Naive thymus-derived CD8-positive, alpha-beta T cell (primary cell): ENCODE measurements around the gene CACNA1C. TPM values are rescaled to one million over a fixed set of nuclear protein-coding genes. Genes with fewer than 3 reads are reported as not detected.
A peak's percentile ranks its signal among the peaks of the same experiment; 100 is the strongest.

Experiments used
- ATAC-seq, 2 donors: fragments of 150-1000 bp; cut with Tn5 transposase in 1 of 2; sonication (Bioruptor Pico), chemical (Tn5 transposase) in 1 of 2; 1 replicate in 1 of 2; 2 replicates in 1 of 2; pipeline ENCODE4 v1.10.0; 2021; ENCODE audit warnings: mild to moderate bottlenecking in 2 of 2, moderate library complexity in 2 of 2
- POLR2A ChIA-PET: fragments of 350-600 bp; sonication (Branson Sonifier 250); formaldehyde crosslinking; loops from one replicate; lab custom pipeline; 2021; ENCODE audit warnings: antibody characterized with exemption; lab: Charles Lee
- DNase-seq, 10 donors: peaks; one replicate each; pipeline versions ENCODE4 v3.0.0 to v3.0.0-alpha.2; 2020 to 2022
- H3K27ac Mint-ChIP-seq, 10 donors: one replicate each; pipeline ENCODE4 v1.8.0; 2020 to 2022; ENCODE audit warnings: mild to moderate bottlenecking in 10 of 10, mixed read lengths in 10 of 10, moderate library complexity in 4 of 10, inconsistent platforms in 1 of 10
- H3K27me3 Mint-ChIP-seq, 5 donors: one replicate each; pipeline ENCODE4 v1.8.0; 2021 to 2022; ENCODE audit warnings: mixed read lengths in 5 of 5
- H3K36me3 Mint-ChIP-seq, 3 donors: one replicate each; pipeline ENCODE4 v1.8.0; 2020 to 2022; ENCODE audit warnings: mixed read lengths in 3 of 3, mild to moderate bottlenecking in 2 of 3, inconsistent platforms in 1 of 3
- H3K4me1 Mint-ChIP-seq, 4 donors: one replicate each; pipeline ENCODE4 v1.8.0; 2021 to 2022; ENCODE audit warnings: mixed read lengths in 4 of 4
- H3K4me3 Mint-ChIP-seq, 10 donors: one replicate each; pipeline ENCODE4 v1.8.0; 2020 to 2022; ENCODE audit warnings: mild to moderate bottlenecking in 10 of 10, mixed read lengths in 10 of 10, moderate library complexity in 6 of 10, inconsistent platforms in 1 of 10
- H3K9me3 Mint-ChIP-seq, 9 donors: one replicate each; pipeline ENCODE4 v1.8.0; 2020 to 2022; ENCODE audit warnings: mixed read lengths in 9 of 9, mild to moderate bottlenecking in 3 of 9, inconsistent platforms in 1 of 9, moderate library complexity in 1 of 9
- polyA plus RNA-seq, 3 donors: library from polyadenylated mRNA; unstranded; fragments of 300-500 nt; fragmentation: Illumina TruSeq; gene quantifications; one replicate each; pipeline ENCODE4 v1.2.3, GENCODE V29; 2021
- total RNA-seq, 8 experiments: library from RNA in 2 of 8; stranded (reverse) in 2 of 8; gene quantifications; one replicate each; pipeline ENCODE4 v1.2.3 and lab custom pipeline; 2021 to 2026

Gene CACNA1C
- total and polyA plus RNA-seq, 5 experiments from 2014 or later = 0.05 to 0.21 (median 0.16) TPM

DNA sequence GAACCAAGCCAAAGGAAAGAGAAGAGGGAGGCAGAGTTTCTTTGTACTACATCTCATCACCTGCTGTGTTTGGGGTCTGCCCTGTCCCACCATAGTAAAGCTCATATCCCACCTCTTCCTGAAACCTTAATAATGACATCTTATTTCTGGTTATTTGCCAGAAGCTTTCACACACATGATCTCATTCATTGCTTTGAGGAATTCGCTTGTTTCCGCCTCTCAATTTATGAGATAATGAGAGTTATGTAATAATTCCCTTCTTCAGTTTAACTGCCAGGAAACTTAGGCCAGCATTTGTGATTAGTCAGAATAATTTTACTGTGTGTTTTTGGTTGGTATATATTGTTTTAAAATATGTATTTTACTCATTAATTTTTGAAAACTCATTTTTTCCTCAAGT lies 205.2 kb downstream of the CACNA1C start:
- no peaks in the 10 kb centered on the region for H3K36me3 Mint-ChIP-seq
- H3K4me3 Mint-ChIP-seq = no peak overlapping the region
- H3K27me3 Mint-ChIP-seq = no peaks in the 10 kb centered on the region
- no peak for ATAC-seq
- peaks cover 6 to 16% (median 13%) of the 10 kb centered on the region in 4 donors for H3K4me1 Mint-ChIP-seq
- H3K9me3 Mint-ChIP-seq = peaks cover 0 to 6% (median 0%) of the 10 kb centered on the region in 9 donors
- DNase-seq = no peak
- POLR2A ChIA-PET = no interaction called here
- no peak overlapping the region for H3K27ac Mint-ChIP-seq

GRCh38 chr12:2259369-2259768 lies 206.6 kb downstream of the CACNA1C start:
- ATAC-seq (peak in 1 of 2 donors; percentile 58), DNase-seq (peak in 3 of 10 donors; percentile 4 to 21 (median 19))
- peak overlapping the region in 8 of 10 donors; percentile 8 to 80 (median 72) for H3K27ac Mint-ChIP-seq
- POLR2A ChIA-PET = no interaction called here
- peaks cover 0 to 6% (median 0%) of the 10 kb centered on the region in 9 donors for H3K9me3 Mint-ChIP-seq
- H3K4me3 Mint-ChIP-seq = peak overlapping the region in 9 of 10 donors; percentile 7 to 53 (median 40)
- H3K36me3 Mint-ChIP-seq = no peaks in the 10 kb centered on the region
- peaks cover 6 to 16% (median 13%) of the 10 kb centered on the region in 4 donors for H3K4me1 Mint-ChIP-seq
- H3K27me3 Mint-ChIP-seq = no peaks in the 10 kb centered on the region

GRCh38 chr12:2260441-2260840 lies 207.7 kb downstream of the CACNA1C start:
- Mint-ChIP-seq H3K4me1 (peaks cover 6 to 16% (median 13%) of the 10 kb centered on the region in 4 donors), H3K27ac (peak overlapping the region in 2 of 10 donors; percentile 61 to 79), H3K4me3 (no peak overlapping the region), H3K27me3 (no peaks in the 10 kb centered on the region), H3K36me3 (no peaks in the 10 kb centered on the region), H3K9me3 (peaks cover 0 to 6% (median 0%) of the 10 kb centered on the region in 9 donors)
- no peak for DNase-seq
- POLR2A ChIA-PET = no interaction called here
- no peak for ATAC-seq

- H3K4me1 Mint-ChIP-seq = peaks cover 6 to 16% (median 13%) of the 10 kb centered on the region in 4 donors
- H3K27ac Mint-ChIP-seq = no peak overlapping the region
- no peak overlapping the region for H3K4me3 Mint-ChIP-seq
- DNase-seq (peak in 1 of 10 donors; percentile 22), ATAC-seq (no peak)
- no peaks in the 10 kb centered on the region for H3K27me3 Mint-ChIP-seq
- no peaks in the 10 kb centered on the region for H3K36me3 Mint-ChIP-seq
- POLR2A ChIA-PET = no interaction called here
- no peaks in the 10 kb centered on the region for H3K9me3 Mint-ChIP-seq
Observed at GRCh38 chr12:2261708-2262107, 208.9 kb downstream of the CACNA1C start.

GRCh38 chr12:2262449-2262848 lies 209.7 kb downstream of the CACNA1C start:
- no peak for ATAC-seq
- POLR2A ChIA-PET = no interaction called here
- Mint-ChIP-seq H3K27ac (no peak overlapping the region), H3K9me3 (no peaks in the 10 kb centered on the region), H3K4me3 (no peak overlapping the region), H3K36me3 (no peaks in the 10 kb centered on the region), H3K27me3 (no peaks in the 10 kb centered on the region), H3K4me1 (peaks cover 6 to 16% (median 13%) of the 10 kb centered on the region in 4 donors)
- peak in 1 of 10 donors; percentile 31 for DNase-seq

- DNase-seq (no peak), ATAC-seq (no peak)
- H3K27ac Mint-ChIP-seq = no peak overlapping the region
- H3K4me1 Mint-ChIP-seq = peaks cover 4 to 13% (median 12%) of the 10 kb centered on the region in 4 donors
- H3K9me3 Mint-ChIP-seq = no peaks in the 10 kb centered on the region
- no peak overlapping the region for H3K4me3 Mint-ChIP-seq
- no peaks in the 10 kb centered on the region for H3K27me3 Mint-ChIP-seq
- H3K36me3 Mint-ChIP-seq = no peaks in the 10 kb centered on the region
- POLR2A ChIA-PET = no interaction called here
Observed at GRCh38 chr12:2263901-2264300, 211.1 kb downstream of the CACNA1C start.

DNA sequence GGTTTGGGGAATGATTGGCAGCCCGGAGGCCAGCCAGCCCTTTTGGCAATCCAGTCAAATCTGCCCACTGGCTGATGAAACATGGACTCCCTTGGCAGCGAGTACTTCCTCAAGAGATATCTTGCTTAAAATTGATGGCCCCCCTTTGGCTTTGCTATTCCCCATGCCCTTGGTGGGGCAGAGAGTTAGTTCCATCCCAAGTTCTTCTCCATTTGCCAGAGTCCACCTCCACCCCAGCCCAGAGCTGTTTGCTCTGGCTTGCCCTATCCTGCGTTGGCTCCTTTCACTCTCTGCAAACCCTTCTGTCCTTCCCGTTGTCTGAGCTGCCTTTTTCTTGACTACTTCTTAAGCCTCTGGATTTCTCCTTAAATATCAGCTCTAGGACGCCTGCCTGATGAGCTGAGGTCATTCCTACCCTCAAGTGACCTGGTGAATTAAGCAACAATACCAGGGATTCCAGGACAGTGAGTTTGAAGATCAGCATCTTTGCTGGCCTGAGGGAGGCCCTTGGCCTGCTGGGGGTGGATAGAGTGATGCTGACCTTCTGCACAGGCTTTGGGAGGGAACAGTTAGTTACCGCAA lies 212.0 kb downstream of the CACNA1C start:
- no peaks in the 10 kb centered on the region for H3K36me3 Mint-ChIP-seq
- no peaks in the 10 kb centered on the region for H3K27me3 Mint-ChIP-seq
- POLR2A ChIA-PET = no interaction called here
- no peaks in the 10 kb centered on the region for H3K9me3 Mint-ChIP-seq
- H3K4me1 Mint-ChIP-seq = peaks cover 0 to 5% (median 3%) of the 10 kb centered on the region in 4 donors
- no peak overlapping the region for H3K4me3 Mint-ChIP-seq
- H3K27ac Mint-ChIP-seq = no peak overlapping the region
- DNase-seq = no peak
- no peak for ATAC-seq

DNA sequence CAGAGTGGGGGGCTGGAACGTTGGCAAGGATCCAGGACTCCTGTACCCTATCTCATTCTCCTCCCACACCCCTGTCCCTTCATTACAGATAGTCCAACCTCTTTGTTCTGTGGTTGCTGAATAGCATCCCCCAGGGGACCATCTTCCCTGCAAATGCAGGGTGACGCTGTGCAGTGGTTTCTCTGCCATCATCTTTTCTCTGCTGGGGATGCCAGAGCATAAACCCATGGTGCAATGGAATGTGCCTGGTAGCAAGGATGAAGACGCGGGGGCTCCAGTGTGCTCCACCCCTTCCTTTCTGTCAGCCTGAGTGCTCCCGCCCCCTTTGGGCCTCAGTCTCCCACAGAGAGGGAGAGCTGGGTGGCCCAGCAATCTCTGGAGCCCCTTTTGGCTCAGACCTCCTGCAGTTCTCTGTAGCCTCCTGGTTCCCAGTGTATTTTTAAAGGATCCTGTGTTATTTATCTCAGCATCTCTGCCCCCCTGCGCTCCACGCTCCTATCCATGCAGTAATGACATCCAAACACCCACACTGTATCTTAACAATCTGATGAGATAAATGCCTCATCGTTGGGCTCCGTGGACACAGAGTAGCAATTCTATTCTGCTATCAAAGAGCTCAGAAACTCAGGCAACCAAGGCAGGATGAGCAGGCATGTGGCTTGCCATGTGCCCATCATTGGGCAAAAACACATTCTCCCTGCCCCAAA lies 212.8 kb downstream of the CACNA1C start:
- Mint-ChIP-seq H3K36me3 (no peaks in the 10 kb centered on the region), H3K9me3 (no peaks in the 10 kb centered on the region), H3K4me3 (no peak overlapping the region), H3K4me1 (no peaks in the 10 kb centered on the region), H3K27ac (peak overlapping the region in 2 of 10 donors; percentile 7 to 52), H3K27me3 (no peaks in the 10 kb centered on the region)
- ATAC-seq (no peak), DNase-seq (no peak)
- POLR2A ChIA-PET = no interaction called here

DNA sequence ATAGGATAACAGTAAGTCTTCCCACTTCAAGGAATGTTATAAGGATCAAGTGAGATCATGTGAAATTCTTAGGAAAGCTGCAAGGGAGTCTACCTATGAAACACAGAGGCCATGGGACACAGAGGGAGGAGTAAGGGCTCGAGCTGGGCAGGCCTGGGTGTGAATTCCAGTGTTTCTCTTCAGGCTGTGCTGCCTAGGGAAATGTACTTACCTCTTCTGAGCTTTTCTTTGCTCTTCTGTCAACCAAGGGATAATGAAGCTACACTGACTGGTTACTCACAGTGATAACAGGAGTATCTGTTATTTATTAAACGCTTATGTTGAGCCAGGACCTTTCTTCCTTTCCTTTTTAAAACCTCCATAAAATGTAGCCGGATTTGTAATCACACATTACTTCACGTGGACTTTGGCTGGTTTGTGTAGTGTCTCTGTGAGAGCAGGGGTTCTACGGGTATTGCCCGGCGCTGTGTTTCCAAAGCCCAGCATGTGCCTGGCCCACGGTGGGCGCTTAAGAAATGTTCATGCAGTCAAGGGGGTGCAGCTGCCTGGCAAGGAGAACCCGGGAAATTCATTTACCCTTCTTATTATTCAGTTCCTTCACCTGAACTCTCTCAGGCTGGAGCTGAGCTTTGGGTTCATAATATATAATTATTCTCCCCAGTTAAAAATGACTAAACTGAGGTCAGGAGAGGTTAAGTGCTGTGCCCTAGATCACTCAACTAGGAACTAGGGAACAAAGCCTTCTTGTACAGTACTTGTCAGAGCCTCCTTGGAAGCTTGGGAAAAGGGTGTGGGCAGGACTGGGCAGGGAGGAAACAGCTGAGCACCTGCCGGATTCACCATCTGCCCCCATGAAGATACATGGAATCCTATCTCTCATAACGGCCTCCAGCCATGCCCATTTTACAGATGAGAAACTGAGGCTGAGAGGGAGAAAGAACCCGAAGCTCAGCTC lies 214.2 kb downstream of the CACNA1C start:
- DNase-seq (no peak), ATAC-seq (no peak)
- no peaks in the 10 kb centered on the region for H3K27me3 Mint-ChIP-seq
- no peaks in the 10 kb centered on the region for H3K4me1 Mint-ChIP-seq
- no peak overlapping the region for H3K27ac Mint-ChIP-seq
- H3K36me3 Mint-ChIP-seq = no peaks in the 10 kb centered on the region
- H3K9me3 Mint-ChIP-seq = no peaks in the 10 kb centered on the region
- POLR2A ChIA-PET = no interaction called here
- no peak overlapping the region for H3K4me3 Mint-ChIP-seq

- Mint-ChIP-seq H3K4me1 (no peaks in the 10 kb centered on the region), H3K27ac (no peak overlapping the region), H3K36me3 (no peaks in the 10 kb centered on the region), H3K9me3 (no peaks in the 10 kb centered on the region), H3K4me3 (no peak overlapping the region), H3K27me3 (no peaks in the 10 kb centered on the region)
- ATAC-seq = no peak
- DNase-seq = no peak
- POLR2A ChIA-PET = no interaction called here
Observed at GRCh38 chr12:2267703-2268470, 215.1 kb downstream of the CACNA1C start.

GRCh38 chr12:2268471-2269286 lies 215.9 kb downstream of the CACNA1C start:
- POLR2A ChIA-PET = no interaction called here
- Mint-ChIP-seq H3K4me3 (no peak overlapping the region), H3K9me3 (no peaks in the 10 kb centered on the region), H3K27me3 (no peaks in the 10 kb centered on the region), H3K36me3 (no peaks in the 10 kb centered on the region), H3K4me1 (no peaks in the 10 kb centered on the region), H3K27ac (no peak overlapping the region)
- DNase-seq = no peak
- no peak for ATAC-seq
